GM04504 (cell line): ENCODE measurements around the gene FBXL16.

Source experiments
- DNase-seq: peaks from one replicate; pipeline ENCODE4 v3.0.0-alpha.2; 2012; ENCODE audit warnings: low read depth

The FBXL16 gene

GRCh38 chr16:660459-661183, 45.0 kb downstream of the FBXL16 start:
- peak; percentile 55 for DNase-seq

- no peak for DNase-seq
Observed at GRCh38 chr16:660132-660458, 45.5 kb downstream of the FBXL16 start.

DNA sequence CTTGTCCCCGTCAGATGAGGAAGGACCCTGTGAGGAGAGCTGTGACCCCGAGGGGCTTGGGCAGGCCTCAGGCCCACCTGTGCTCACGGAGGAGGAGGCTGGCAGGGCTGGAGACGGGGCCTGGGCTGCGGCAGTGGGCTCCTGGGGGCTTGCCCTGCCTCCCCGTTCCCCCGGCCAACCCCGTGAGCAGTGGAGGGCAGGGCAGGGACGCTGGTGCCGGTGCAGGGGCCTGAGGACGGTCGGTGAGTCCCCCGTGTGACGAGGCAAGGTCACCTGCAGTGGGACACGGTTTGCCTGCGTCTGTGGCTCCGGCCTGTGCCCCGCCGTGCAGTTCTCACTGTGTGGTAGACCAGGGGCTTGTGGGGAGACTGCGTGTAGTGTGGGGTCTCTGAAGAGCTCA, 46.0 kb downstream of the FBXL16 start:
- no peak for DNase-seq

- DNase-seq = no peak
Observed at GRCh38 chr16:658679-659571, 46.7 kb downstream of the FBXL16 start.

GRCh38 chr16:657487-657886, 48.1 kb downstream of the FBXL16 start:
- no peak for DNase-seq

DNA sequence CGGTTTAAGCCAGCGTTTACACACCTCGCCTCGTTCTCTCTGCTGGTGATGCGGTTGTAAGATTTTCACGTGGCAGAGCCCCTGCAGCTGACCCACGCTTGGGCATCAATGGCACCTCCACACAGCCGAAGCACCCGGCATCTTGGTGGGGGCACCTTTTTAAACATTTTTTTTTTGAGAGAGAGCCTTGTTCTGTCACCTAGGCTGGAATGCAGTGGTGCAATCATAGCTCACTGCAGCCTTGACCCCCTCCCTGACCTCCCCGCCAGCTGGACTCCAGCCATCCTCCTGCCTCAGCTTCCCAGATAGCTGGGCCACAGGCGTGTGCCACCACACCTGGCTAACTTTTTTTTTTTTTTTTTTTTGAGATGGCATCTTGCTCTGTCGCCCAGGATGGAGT, 51.6 kb downstream of the FBXL16 start:
- no peak for DNase-seq

- DNase-seq = no peak
Observed at GRCh38 chr16:652454-653305, 52.9 kb downstream of the FBXL16 start.

DNA sequence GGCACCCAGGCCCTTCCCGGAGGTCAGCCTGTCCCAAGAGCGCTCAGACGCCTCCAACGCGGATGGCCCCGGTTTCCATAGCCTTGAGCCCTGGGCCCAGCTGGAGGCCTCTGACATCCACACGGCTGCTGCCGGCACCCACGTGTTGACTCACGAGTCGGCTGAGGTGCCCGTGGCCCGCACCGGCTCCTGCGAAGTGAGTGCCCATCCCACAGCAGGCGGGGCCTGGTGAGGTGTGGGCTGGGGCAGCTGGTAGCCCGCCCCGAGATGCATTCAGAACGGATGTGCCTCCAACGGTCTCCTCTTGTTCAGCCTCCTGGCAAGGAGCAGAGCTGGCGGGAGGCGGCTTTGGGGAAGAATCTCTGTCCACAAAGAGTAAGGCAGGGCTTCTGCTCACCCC, 53.8 kb downstream of the FBXL16 start:
- DNase-seq = no peak

- DNase-seq = no peak
Observed at GRCh38 chr16:649631-650030, 56.0 kb downstream of the FBXL16 start.

- DNase-seq = peak; percentile 77
Observed at GRCh38 chr16:648781-649589, 56.6 kb downstream of the FBXL16 start, which contains the start of gene WDR90. Gene WDR90 (plus strand): TSS chr16:649365. CDS start chr16:649417, 52 bp downstream.

DNA sequence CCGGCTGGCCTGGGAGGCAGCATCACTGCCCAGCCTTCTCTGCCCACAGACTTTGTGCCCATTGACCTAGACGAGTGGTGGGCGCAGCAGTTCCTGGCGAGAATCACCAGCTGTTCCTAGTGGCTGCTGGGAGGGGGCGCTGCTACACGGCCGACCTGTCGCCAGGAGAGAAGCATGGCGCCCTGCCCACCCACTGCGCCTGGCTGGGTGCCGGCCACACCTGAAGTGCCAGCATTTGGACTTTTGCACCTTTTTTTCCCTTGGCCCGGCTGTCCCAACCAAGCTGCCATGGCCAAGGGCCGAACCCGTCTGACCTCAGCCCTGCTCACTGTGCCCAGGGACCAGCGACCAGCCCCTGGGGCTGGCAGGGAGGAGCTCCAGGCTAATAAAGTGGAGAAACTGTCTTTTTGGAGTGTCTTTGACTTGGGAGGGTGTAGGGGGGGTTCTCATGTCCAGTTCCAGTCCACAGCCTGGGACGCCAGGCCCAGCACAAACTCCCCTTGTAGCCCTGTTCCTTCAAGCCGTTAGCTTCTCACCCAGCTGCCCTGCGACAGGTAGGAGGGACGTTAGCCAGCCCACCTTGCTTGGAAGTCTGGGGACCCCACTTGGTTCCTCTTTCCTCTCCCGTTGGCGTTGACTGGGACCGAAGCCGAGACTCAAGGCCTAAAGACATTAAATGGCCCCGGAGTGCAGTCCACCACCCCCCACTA, 57.4 kb downstream of the FBXL16 start:
- no peak for DNase-seq

- DNase-seq = no peak
Observed at GRCh38 chr16:647173-647902, 58.3 kb downstream of the FBXL16 start.

- DNase-seq = no peak
Observed at GRCh38 chr16:646679-647172, 58.9 kb downstream of the FBXL16 start.

GRCh38 chr16:645852-646678, 59.5 kb downstream of the FBXL16 start:
- no peak for DNase-seq

DNA sequence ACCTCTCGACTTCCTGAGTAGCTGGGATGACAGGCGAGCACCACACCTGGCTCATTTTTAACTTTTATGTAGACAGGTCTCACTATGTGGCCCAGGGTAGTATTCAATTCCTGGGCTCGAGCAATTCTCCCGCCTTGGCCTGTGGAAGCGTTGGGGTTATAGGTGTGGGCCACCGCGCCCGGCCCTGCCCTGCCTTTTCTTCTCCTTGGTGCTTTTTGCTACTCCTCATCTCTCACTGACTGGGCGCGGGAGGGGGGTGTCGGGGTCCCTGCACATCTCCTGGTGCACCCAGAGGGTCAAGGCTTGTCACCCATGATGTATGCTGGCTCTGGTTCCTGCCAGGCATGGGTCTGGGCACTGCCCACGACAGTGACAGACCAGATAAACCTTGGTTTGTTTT, 61.0 kb downstream of the FBXL16 start:
- no peak for DNase-seq

DNA sequence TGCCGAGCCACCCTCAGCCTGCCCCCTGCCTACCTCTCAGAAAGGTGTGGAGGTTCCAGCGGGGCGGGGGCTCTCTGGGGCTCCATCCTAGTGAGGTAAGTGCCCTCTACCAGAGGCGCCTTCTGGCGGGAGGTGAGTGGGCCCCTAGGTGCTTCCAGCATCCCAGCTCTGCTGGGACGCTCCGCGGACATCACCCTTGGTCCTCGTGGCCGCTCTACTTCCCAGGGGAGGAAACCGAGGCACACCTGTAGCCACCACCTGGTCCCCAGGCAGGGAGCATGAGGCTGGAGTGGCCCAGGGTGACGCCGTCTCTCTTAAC, 62.6 kb downstream of the FBXL16 start:
- no peak for DNase-seq
